LNCaP clone FGC (cell line): ENCODE data around the gene CPNE1.

ENCODE experiments used
- DNase-seq: peaks from one replicate; pipeline ENCODE4 v3.0.0-alpha.2; 2011; ENCODE audit warnings: low read depth
- H3K4me3 ChIP-seq: 2 replicates; pipeline ENCODE4 v1.5.1; 2011; ENCODE audit warnings: mild to moderate bottlenecking, low read depth, low read length, control low read depth
- CTCF ChIP-seq: IDR thresholded peaks from 2 replicates; pipeline ENCODE4 v1.5.1; 2012; ENCODE audit warnings: mild to moderate bottlenecking; ENCODE audit not compliant: control insufficient read depth, insufficient read depth; ENCODE audit errors: extremely low read depth

Gene CPNE1

GRCh38 chr20:35699957-35700624 lies 35.4 kb upstream of the CPNE1 start:
- TF ChIP-seq CTCF, result no peak
- H3K4me3 ChIP-seq, result peak overlapping the region; percentile 96
- DNase-seq, result no peak

GRCh38 chr20:35699127-35699956 lies 34.6 kb upstream of the CPNE1 start, which contains the start of the genes NFS1 and ROMO1:
Gene NFS1, minus strand, starts transcription at chr20:35699352. Its CDS starts 64 bp downstream, at chr20:35699288.
Gene ROMO1, plus strand, starts transcription at chr20:35699405. Its CDS starts 228 bp downstream, at chr20:35699633.
- TF ChIP-seq CTCF, result peak; percentile 35; the same call in 1 of the 2 replicates
- DNase-seq, result peak; percentile 36
- H3K4me3 ChIP-seq, result peak within 1 kb of the TSS; percentile 96

GRCh38 chr20:35698298-35699126 lies 33.8 kb upstream of the CPNE1 start:
- TF ChIP-seq CTCF, result no peak
- H3K4me3 ChIP-seq, result peak overlapping the region; percentile 96
- no peak for DNase-seq

- DNase-seq, result no peak
- peak overlapping the region; percentile 96 for H3K4me3 ChIP-seq
- TF ChIP-seq CTCF, result no peak
Measured at GRCh38 chr20:35697696-35698297, 33.1 kb upstream of the CPNE1 start.

- DNase-seq, result no peak
- no peak for TF ChIP-seq CTCF
- H3K4me3 ChIP-seq, result no peak overlapping the region
Measured at GRCh38 chr20:35695978-35696377, 31.3 kb upstream of the CPNE1 start.

GRCh38 chr20:35695245-35695749 lies 30.6 kb upstream of the CPNE1 start:
- TF ChIP-seq CTCF, result no peak
- DNase-seq, result no peak
- no peak overlapping the region for H3K4me3 ChIP-seq
